ENCODE data around the gene OR1A2.
A peak's percentile ranks its signal among the peaks of the same experiment; 100 is the strongest.
"Not testable (repeated sequence)": the region's sequence is repeated elsewhere in the genome, so short reads cannot be mapped to it uniquely, and the experiment has no call there.

OR1A2 gene

GRCh38 chr17:3197219-3197618 lies at the start of gene OR1A2:
Gene OR1A2, plus strand, starts transcription at chr17:3197519. Its CDS starts 0 bp downstream, at chr17:3197519.
- no peak for DNase-seq (ENCODE audit: low read depth, low spot score)

GRCh38 chr17:3157218-3157617 lies 40.1 kb upstream of the OR1A2 start:
- no peak for DNase-seq (ENCODE audit: low read depth, low spot score)

GRCh38 chr17:3167574-3167973 lies 29.7 kb upstream of the OR1A2 start:
- DNase-seq (ENCODE audit: low read depth, low spot score): no peak

GRCh38 chr17:3189961-3190360 lies 7.4 kb upstream of the OR1A2 start:
- no peak for DNase-seq (ENCODE audit: low read depth, low spot score)

GRCh38 chr17:3207367-3207766 lies 10.0 kb downstream of the OR1A2 start, which contains the start of gene OR1A1:
Gene OR1A1, plus strand, starts transcription at chr17:3207667. Its CDS starts 7,954 bp downstream, at chr17:3215621.
- peak; percentile 2 for DNase-seq (ENCODE audit: low read depth, low spot score)

- no peak for DNase-seq (ENCODE audit: low read depth, low spot score)
Observed at GRCh38 chr17:3208484-3208883, 11.2 kb downstream of the OR1A2 start.

- DNase-seq (ENCODE audit: low read depth, low spot score): no peak
Observed at GRCh38 chr17:3213001-3213400, 15.7 kb downstream of the OR1A2 start.

- DNase-seq (ENCODE audit: low read depth, low spot score): no peak
Observed at GRCh38 chr17:3213587-3213986, 16.3 kb downstream of the OR1A2 start.

- DNase-seq (ENCODE audit: low read depth, low spot score): not testable (repeated sequence)
Observed at GRCh38 chr17:3219978-3220377, 22.7 kb downstream of the OR1A2 start.

GRCh38 chr17:3221850-3222249 lies 24.5 kb downstream of the OR1A2 start:
- DNase-seq (ENCODE audit: low read depth, low spot score): no peak

GRCh38 chr17:3222505-3222904 lies 25.2 kb downstream of the OR1A2 start:
- DNase-seq (ENCODE audit: low read depth, low spot score): no peak

- DNase-seq (ENCODE audit: low read depth, low spot score): not testable (repeated sequence)
Observed at GRCh38 chr17:3224721-3225352, 27.5 kb downstream of the OR1A2 start.

- DNase-seq (ENCODE audit: low read depth, low spot score): not testable (repeated sequence)
Observed at GRCh38 chr17:3232300-3232699, 35.0 kb downstream of the OR1A2 start.

- DNase-seq (ENCODE audit: low read depth, low spot score): not testable (repeated sequence)
Observed at GRCh38 chr17:3238685-3239084, 41.4 kb downstream of the OR1A2 start.

- not testable (repeated sequence) for DNase-seq (ENCODE audit: low read depth, low spot score)
Observed at GRCh38 chr17:3241044-3241443, 43.7 kb downstream of the OR1A2 start.

GRCh38 chr17:3244841-3245240 lies 47.5 kb downstream of the OR1A2 start:
- DNase-seq (ENCODE audit: low read depth, low spot score): not testable (repeated sequence)
